ENCODE data around the gene ELOVL1.

- TF ChIP-seq ZNF384 (IDR thresholded peaks at IDR 0.05): no peak
- no peak for TF ChIP-seq TARDBP (IDR thresholded peaks at IDR 0.05)
- no peak for TF ChIP-seq SP1 (IDR thresholded peaks at IDR 0.05)
- no peak for TF ChIP-seq BHLHE40 (IDR thresholded peaks at IDR 0.05; ENCODE audit: borderline replicate concordance)
- no peak for TF ChIP-seq SUZ12 (IDR thresholded peaks at IDR 0.05)
These were observed 42.8 kb upstream of the ELOVL1 start for GRCh38 chr1:43410571-43410970.
